A549 (cell line): ENCODE results near the gene BFSP2. TPM values are rescaled to one million over a fixed set of nuclear protein-coding genes. Genes with fewer than 3 reads are reported as not detected.

Experiments used
- ATAC-seq, 2 experiments: fragments of 200-7000 bp in 1 of 2; fragments of >200 bp in 1 of 2; cut with Nextera tagmentation in 1 of 2; cut with Tn5 transposase in 1 of 2; 3 replicates each; pipeline versions ENCODE4 v1.8.0 to v1.9.1; 2018 to 2020; ENCODE audit warnings: mild to moderate bottlenecking in 1 of 2, moderate library complexity in 1 of 2
- CTCF ChIA-PET: fragments of 300-600 bp; sonication (Branson Sonifier 250); formaldehyde crosslinking; extraction: SDS; loops from one replicate; lab custom pipeline; 2021; ENCODE audit warnings: antibody characterized with exemption, inconsistent platforms; lab: Yijun Ruan, JAX
- POLR2A ChIA-PET: fragments of 350-600 bp; formaldehyde crosslinking; extraction: SDS; loops from one replicate; lab custom pipeline; 2021; ENCODE audit warnings: antibody characterized with exemption, inconsistent platforms; lab: Yijun Ruan, JAX
- DNase-seq, 2 experiments: peaks; one replicate each; pipeline versions ENCODE4 v3.0.0 to v3.0.0-alpha.2; 2011 to 2016; ENCODE audit warnings: low read depth in 1 of 2, low spot score in 1 of 2
- FAIRE-seq: peaks from 2 replicates; lab custom pipeline; 2011; peaks lifted over from hg19 to GRCh38; lab: Jason Lieb, UNC
- H3K27ac ChIP-seq, 2 experiments: fragments of >200 bp; sonication (Bioruptor Twin); formaldehyde crosslinking; 3 replicates each; pipeline ENCODE4 v1.5.1; 2016 to 2017
- H3K4me1 ChIP-seq: fragments of >200 bp; sonication (Bioruptor Twin); formaldehyde crosslinking; 3 replicates; pipeline ENCODE4 v1.6.1; 2016
- H3K4me2 ChIP-seq: fragments of >200 bp; sonication (Bioruptor Twin); formaldehyde crosslinking; 3 replicates; pipeline ENCODE4 v1.6.1; 2016
- H3K4me3 ChIP-seq: fragments of >200 bp; sonication (Bioruptor Twin); formaldehyde crosslinking; 3 replicates; pipeline ENCODE4 v1.5.1; 2016
- H3K9me3 ChIP-seq: fragments of >200 bp; sonication (Bioruptor Twin); formaldehyde crosslinking; 3 replicates; pipeline ENCODE4 v1.6.1; 2016
- ATOH8 ChIP-seq: fragments of 250-450 bp; sonication (Bioruptor Pico); IDR thresholded peaks from 2 replicates; pipeline ENCODE4 v1.5.0; 2020; ENCODE audit warnings: low read depth, mild to moderate bottlenecking, moderate library complexity
- BHLHE40 ChIP-seq: IDR thresholded peaks from 2 replicates; pipeline ENCODE4 v1.6.1; 2012; ENCODE audit warnings: low read depth, low read length, inconsistent platforms
- CBX2 ChIP-seq: fragments of 200-600 bp; sonication (generic); IDR thresholded peaks from 2 replicates; pipeline ENCODE4 v1.6.1; 2016; ENCODE audit warnings: low read depth, mild to moderate bottlenecking, borderline replicate concordance
- CBX8 ChIP-seq: fragments of 200-600 bp; sonication (generic); IDR thresholded peaks from 2 replicates; pipeline ENCODE4 v1.6.1; 2016
- CHD2 ChIP-seq: fragments of 150-350 bp; IDR thresholded peaks from 2 replicates; pipeline ENCODE4 v1.6.1; 2014; ENCODE audit warnings: low read length; ENCODE audit not compliant: partially characterized antibody
- CHD4 ChIP-seq: fragments of 200-600 bp; sonication (generic); IDR thresholded peaks from 2 replicates; pipeline ENCODE4 v1.6.1; 2016; ENCODE audit warnings: antibody characterized with exemption, mild to moderate bottlenecking, borderline replicate concordance
- ESRRA ChIP-seq: fragments of 150-350 bp; IDR thresholded peaks from 2 replicates; pipeline ENCODE4 v1.6.1; 2014; ENCODE audit warnings: mild to moderate bottlenecking, low read length, borderline replicate concordance
- FOSB ChIP-seq: fragments of 250-450 bp; sonication (Bioruptor Pico); IDR thresholded peaks from 2 replicates; pipeline ENCODE4 v1.5.0; 2020; ENCODE audit warnings: mild to moderate bottlenecking, moderate library complexity
- FOSL2 ChIP-seq, 2 experiments: fragments of 450-650 bp in 1 of 2; fragments of >200 bp in 1 of 2; sonication (Bioruptor Twin) in 1 of 2; formaldehyde crosslinking; IDR thresholded peaks; 2 replicates each; pipeline versions ENCODE4 v1.5.0 to v1.6.1; 2016 to 2020; ENCODE audit warnings: mild to moderate bottlenecking in 1 of 2, moderate library complexity in 1 of 2
- HOXB13 ChIP-seq: fragments of 250-450 bp; sonication (Bioruptor Pico); IDR thresholded peaks from 2 replicates; pipeline ENCODE4 v1.5.0; 2020; ENCODE audit warnings: low read depth, mild to moderate bottlenecking, moderate library complexity
- HOXB5 ChIP-seq: fragments of 250-450 bp; sonication (Bioruptor Pico); IDR thresholded peaks from 2 replicates; pipeline ENCODE4 v1.5.0; 2020; ENCODE audit warnings: mild to moderate bottlenecking, moderate library complexity
- JUN ChIP-seq, 2 experiments: fragments of >200 bp; sonication (Bioruptor Twin); formaldehyde crosslinking; IDR thresholded peaks; 2 replicates in 1 of 2; 3 replicates in 1 of 2; pipeline ENCODE4 v1.6.1; 2016 to 2017
- JUNB ChIP-seq: fragments of >200 bp; sonication (Bioruptor Twin); formaldehyde crosslinking; IDR thresholded peaks from 2 replicates; pipeline ENCODE4 v1.6.1; 2016
- PHF8 ChIP-seq: fragments of 200-600 bp; sonication (generic); IDR thresholded peaks from 2 replicates; pipeline ENCODE4 v1.6.1; 2016; ENCODE audit warnings: low read depth, mild to moderate bottlenecking, antibody characterized with exemption, moderate library complexity, borderline replicate concordance
- POLR2AphosphoS2 ChIP-seq: conservative IDR thresholded peaks from 2 replicates; pipeline ENCODE4 v1.6.1; 2012; ENCODE audit warnings: low read length, improper control_type of control experiment, inconsistent platforms
- RAD21 ChIP-seq, 2 experiments: fragments of >200 bp in 1 of 2; sonication (Bioruptor Twin) in 1 of 2; formaldehyde crosslinking in 1 of 2; IDR thresholded peaks in 1 of 2; conservative IDR thresholded peaks in 1 of 2; 2 replicates in 1 of 2; 3 replicates in 1 of 2; pipeline ENCODE4 v1.6.1; 2012 to 2018; ENCODE audit warnings: inconsistent platforms in 1 of 2
- RARB ChIP-seq: fragments of 250-450 bp; sonication (Bioruptor Pico); IDR thresholded peaks from 2 replicates; pipeline ENCODE4 v1.8.0; 2021; ENCODE audit warnings: mild to moderate bottlenecking, moderate library complexity
- SMC3 ChIP-seq: fragments of >200 bp; sonication (Bioruptor Twin); formaldehyde crosslinking; IDR thresholded peaks from 3 replicates; pipeline ENCODE4 v1.6.1; 2018; ENCODE audit warnings: inconsistent platforms
- TFCP2L1 ChIP-seq: fragments of 250-450 bp; sonication (Bioruptor Pico); IDR thresholded peaks from 2 replicates; pipeline ENCODE4 v1.5.0; 2021; ENCODE audit warnings: mild to moderate bottlenecking
- ZFP36 ChIP-seq: fragments of 450-650 bp; IDR thresholded peaks from 2 replicates; pipeline ENCODE4 v1.6.1; 2014; ENCODE audit warnings: borderline replicate concordance; ENCODE audit not compliant: partially characterized antibody
- WGBS: methylation state at CpG from one replicate; pipeline ENCODE4 v1.1.6; 2017; ENCODE audit errors: missing lambda C conversion rate; 5-methylcytosine and 5-hydroxymethylcytosine counted together
- polyA plus RNA-seq, 4 experiments: library from polyadenylated mRNA; depleted of rRNA in 3 of 4; stranded (reverse); fragments of >200 nt; fragmentation: RNase III in 1 of 4; extraction: RNeasy Plus Mini Kit Qiagen cat#74134 plus additional on column Dnase treatment in 1 of 4; gene quantifications; 2 replicates in 3 of 4; 3 replicates in 1 of 4; pipeline ENCODE4 v1.2.3, GENCODE V29; 2011 to 2017
- TF ChIP-seq, protein P1 (sequence below): fragments of >200 bp; sonication (Bioruptor Twin); formaldehyde crosslinking; IDR thresholded peaks from 2 replicates; pipeline ENCODE4 v1.6.1; 2016
- TF ChIP-seq, protein P2 (sequence below): fragments of >200 bp; sonication (Bioruptor Twin); formaldehyde crosslinking; IDR thresholded peaks from 3 replicates; pipeline ENCODE4 v1.5.1; 2016
- TF ChIP-seq, protein P3 (sequence below): fragments of 450-650 bp; IDR thresholded peaks from 2 replicates; pipeline ENCODE4 v1.6.1; 2014; ENCODE audit warnings: antibody characterized with exemption

Gene BFSP2
- polyA plus RNA-seq, 2 of the 4 experiments (the other 2 are of a cell fraction), result 0.18 TPM; not detected in 1

GRCh38 chr3:133383175-133383574 lies 16.7 kb upstream of the BFSP2 start:
- no peak for ATAC-seq
- no peak for FAIRE-seq
- ChIA-PET CTCF (interaction anchor here (1.1 to 3.1 kb wide), 4 partner anchors 10 to 657 kb away, joined by 3 to 12 read pairs (median 10); no protein-coding TSS in a partner anchor), POLR2A (no interaction called here)
- no peaks in the 10 kb centered on the region for H3K4me1 ChIP-seq
- H3K9me3 ChIP-seq, result no peaks in the 10 kb centered on the region
- 5% methylated on average over 2 of the region's 3 CpGs for WGBS
- no peak for DNase-seq
- no peak for TF ChIP-seq JUNB
- TF ChIP-seq, protein P1, sequence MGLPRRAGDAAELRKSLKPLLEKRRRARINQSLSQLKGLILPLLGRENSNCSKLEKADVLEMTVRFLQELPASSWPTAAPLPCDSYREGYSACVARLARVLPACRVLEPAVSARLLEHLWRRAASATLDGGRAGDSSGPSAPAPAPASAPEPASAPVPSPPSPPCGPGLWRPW, result no peak
- H3K4me3 ChIP-seq, result no peak overlapping the region
- no peak overlapping the region for H3K27ac ChIP-seq
- H3K4me2 ChIP-seq, result no peak overlapping the region

DNA sequence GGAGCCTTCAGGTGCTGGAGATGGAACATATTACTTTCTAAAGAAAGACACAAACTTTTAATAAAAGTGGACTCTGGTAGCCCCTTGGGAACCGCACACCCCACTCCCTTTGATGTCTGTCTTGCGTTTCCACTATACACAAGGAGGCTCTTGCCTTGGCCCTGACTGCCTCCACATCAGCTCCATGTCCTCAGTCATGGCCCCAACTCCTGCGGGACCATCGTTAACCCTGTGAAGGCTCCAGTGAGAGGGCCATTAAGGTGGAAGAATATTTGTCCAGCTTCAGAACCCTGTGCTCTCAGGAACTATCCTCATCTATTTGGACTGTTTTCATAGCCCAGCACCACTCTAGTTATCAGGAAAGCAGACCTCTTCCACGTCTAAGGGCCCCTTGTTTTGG lies 16.1 kb upstream of the BFSP2 start:
- no peak for FAIRE-seq
- Histone ChIP-seq H3K4me2 (no peak overlapping the region), H3K9me3 (no peaks in the 10 kb centered on the region), H3K27ac (no peak overlapping the region), H3K4me3 (no peak overlapping the region), H3K4me1 (no peaks in the 10 kb centered on the region)
- no peak for ATAC-seq
- ChIA-PET CTCF (interaction anchor here (0.6 to 3.1 kb wide), 5 partner anchors 11 to 658 kb away, joined by 3 to 12 read pairs (median 8); no protein-coding TSS in a partner anchor), POLR2A (no interaction called here)
- TF ChIP-seq, protein P1, result no peak
- TF ChIP-seq ATOH8 (CRISPR knock-in tag), result no peak
- TF ChIP-seq CBX8, result no peak
- TF ChIP-seq ESRRA, result no peak
- no peak for TF ChIP-seq PHF8
- no peak for TF ChIP-seq RARB (CRISPR knock-in tag)
- TF ChIP-seq HOXB5 (CRISPR knock-in tag), result no peak
- no peak for TF ChIP-seq CBX2
- no peak for TF ChIP-seq TFCP2L1 (CRISPR knock-in tag)
- TF ChIP-seq FOSB, result no peak
- TF ChIP-seq FOSL2 (IDR thresholded peaks at IDR 0.05), result no peak
- TF ChIP-seq FOSL2 (CRISPR knock-in tag; IDR thresholded peaks at IDR 0.05), result no peak
- TF ChIP-seq CHD2, result no peak
- TF ChIP-seq HOXB13 (CRISPR knock-in tag), result no peak
- TF ChIP-seq POLR2AphosphoS2, result no peak
- DNase-seq, result no peak
- WGBS, result 41% methylated on average over 5 of the region's 5 CpGs

DNA sequence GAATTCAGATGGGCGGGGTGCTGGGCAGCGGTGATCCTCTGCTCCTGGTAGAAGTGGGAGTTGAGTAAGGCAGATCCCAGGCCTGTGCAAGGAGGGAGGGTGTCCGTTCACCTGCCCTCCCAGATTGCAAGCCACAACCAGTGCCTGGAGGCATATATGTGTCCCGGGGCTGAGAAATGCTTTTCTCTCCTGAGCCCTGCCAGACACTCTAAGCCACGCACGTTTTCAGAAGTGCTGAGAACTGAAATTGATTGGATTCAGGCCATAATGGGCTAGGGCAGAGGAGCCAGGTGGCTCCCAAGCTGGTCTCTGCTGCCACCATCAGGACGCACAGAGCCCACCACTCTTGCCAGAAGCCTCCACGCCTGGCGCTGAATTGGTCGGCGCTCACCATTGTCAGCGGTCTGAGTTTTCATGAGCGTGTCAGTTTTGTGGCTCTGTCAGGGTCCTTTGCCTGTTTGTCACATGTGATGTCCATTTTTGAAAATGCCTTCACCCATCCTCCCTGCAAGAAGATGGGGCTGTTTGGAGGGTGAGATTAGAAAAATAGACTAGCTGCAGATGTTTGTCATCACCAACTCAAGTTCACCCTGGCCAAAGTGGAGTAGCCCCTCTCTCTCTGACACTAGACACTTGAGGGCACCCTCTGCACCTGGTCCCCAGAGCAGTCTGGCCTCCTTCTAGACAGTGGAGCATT lies 15.4 kb upstream of the BFSP2 start:
- POLR2A ChIA-PET, result no interaction called here
- DNase-seq, result peak; percentile 11 to 30
- Histone ChIP-seq H3K4me2 (no peak overlapping the region), H3K27ac (no peak overlapping the region), H3K4me3 (no peak overlapping the region), H3K4me1 (no peaks in the 10 kb centered on the region), H3K9me3 (no peaks in the 10 kb centered on the region)
- FAIRE-seq, result no peak
- CTCF ChIA-PET, result interaction anchor here (0.6 to 3.1 kb wide), 6 partner anchors 11 to 658 kb away, joined by 3 to 12 read pairs (median 6); no protein-coding TSS in a partner anchor
- TF ChIP-seq BHLHE40, result no peak
- no peak for TF ChIP-seq HOXB5 (CRISPR knock-in tag)
- TF ChIP-seq, protein P2, sequence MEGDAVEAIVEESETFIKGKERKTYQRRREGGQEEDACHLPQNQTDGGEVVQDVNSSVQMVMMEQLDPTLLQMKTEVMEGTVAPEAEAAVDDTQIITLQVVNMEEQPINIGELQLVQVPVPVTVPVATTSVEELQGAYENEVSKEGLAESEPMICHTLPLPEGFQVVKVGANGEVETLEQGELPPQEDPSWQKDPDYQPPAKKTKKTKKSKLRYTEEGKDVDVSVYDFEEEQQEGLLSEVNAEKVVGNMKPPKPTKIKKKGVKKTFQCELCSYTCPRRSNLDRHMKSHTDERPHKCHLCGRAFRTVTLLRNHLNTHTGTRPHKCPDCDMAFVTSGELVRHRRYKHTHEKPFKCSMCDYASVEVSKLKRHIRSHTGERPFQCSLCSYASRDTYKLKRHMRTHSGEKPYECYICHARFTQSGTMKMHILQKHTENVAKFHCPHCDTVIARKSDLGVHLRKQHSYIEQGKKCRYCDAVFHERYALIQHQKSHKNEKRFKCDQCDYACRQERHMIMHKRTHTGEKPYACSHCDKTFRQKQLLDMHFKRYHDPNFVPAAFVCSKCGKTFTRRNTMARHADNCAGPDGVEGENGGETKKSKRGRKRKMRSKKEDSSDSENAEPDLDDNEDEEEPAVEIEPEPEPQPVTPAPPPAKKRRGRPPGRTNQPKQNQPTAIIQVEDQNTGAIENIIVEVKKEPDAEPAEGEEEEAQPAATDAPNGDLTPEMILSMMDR, result peak; percentile 42; the same call in 2 of the 3 replicates
- no peak for TF ChIP-seq JUNB
- no peak for TF ChIP-seq CHD4
- TF ChIP-seq SMC3, result peak; percentile 34; the same call in 1 of the 3 replicates
- peak; percentile 60 to 74 for TF ChIP-seq RAD21 (conservative IDR thresholded peaks at IDR 0.05 in 1 of 2, IDR thresholded peaks at IDR 0.05 in 1 of 2)
- TF ChIP-seq ZFP36, result no peak
- TF ChIP-seq, protein P3, sequence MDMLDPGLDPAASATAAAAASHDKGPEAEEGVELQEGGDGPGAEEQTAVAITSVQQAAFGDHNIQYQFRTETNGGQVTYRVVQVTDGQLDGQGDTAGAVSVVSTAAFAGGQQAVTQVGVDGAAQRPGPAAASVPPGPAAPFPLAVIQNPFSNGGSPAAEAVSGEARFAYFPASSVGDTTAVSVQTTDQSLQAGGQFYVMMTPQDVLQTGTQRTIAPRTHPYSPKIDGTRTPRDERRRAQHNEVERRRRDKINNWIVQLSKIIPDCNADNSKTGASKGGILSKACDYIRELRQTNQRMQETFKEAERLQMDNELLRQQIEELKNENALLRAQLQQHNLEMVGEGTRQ, result no peak
- TF ChIP-seq JUN (IDR thresholded peaks at IDR 0.05), result no peak
- no peak for TF ChIP-seq TFCP2L1 (CRISPR knock-in tag)
- TF ChIP-seq, protein P1, result no peak
- 6% methylated on average over 8 of the region's 13 CpGs for WGBS
- peak; percentile 79 to 94; a peak in 5 of 6 replicates for ATAC-seq
